EH (cell line): ENCODE measurements around the gene KRT83.
"Not testable (repeated sequence)": the region's sequence is repeated elsewhere in the genome, so short reads cannot be mapped to it uniquely, and the experiment has no call there.

Source experiments
- DNase-seq: peaks from one replicate; pipeline ENCODE4 v3.0.0-alpha.2; 2015; ENCODE audit warnings: low read depth

KRT83 gene

GRCh38 chr12:52353766-52354165 is 32.6 kb upstream of the KRT83 start:
- DNase-seq: no peak

DNA sequence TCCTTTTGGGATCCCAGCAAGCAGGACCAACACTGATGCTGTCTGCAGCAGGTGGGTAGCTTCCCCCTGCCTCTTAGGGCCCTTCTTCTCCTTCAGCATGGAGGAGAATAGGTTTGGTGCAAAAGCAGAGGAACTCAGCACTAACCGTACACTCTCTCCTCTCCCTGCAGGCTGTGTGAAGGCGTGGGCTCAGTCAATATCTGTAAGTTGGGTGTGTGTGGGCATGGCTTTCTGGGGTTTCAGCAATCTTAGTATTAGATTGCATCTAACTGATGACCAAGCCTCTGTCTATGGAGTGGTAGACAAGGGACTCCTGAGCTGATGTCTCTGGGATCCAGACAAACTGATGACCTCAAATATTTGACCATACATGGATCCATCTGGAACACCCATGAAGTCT is 31.8 kb upstream of the KRT83 start:
- DNase-seq: no peak

- DNase-seq: no peak
Observed at GRCh38 chr12:52351196-52352059, 30.2 kb upstream of the KRT83 start.

- DNase-seq: no peak
Observed at GRCh38 chr12:52350786-52351185, 29.6 kb upstream of the KRT83 start.

- DNase-seq: no peak
Observed at GRCh38 chr12:52350021-52350620, 28.9 kb upstream of the KRT83 start.

- peak; percentile 10 for DNase-seq
Observed at GRCh38 chr12:52349196-52349595, 28.0 kb upstream of the KRT83 start.

DNA sequence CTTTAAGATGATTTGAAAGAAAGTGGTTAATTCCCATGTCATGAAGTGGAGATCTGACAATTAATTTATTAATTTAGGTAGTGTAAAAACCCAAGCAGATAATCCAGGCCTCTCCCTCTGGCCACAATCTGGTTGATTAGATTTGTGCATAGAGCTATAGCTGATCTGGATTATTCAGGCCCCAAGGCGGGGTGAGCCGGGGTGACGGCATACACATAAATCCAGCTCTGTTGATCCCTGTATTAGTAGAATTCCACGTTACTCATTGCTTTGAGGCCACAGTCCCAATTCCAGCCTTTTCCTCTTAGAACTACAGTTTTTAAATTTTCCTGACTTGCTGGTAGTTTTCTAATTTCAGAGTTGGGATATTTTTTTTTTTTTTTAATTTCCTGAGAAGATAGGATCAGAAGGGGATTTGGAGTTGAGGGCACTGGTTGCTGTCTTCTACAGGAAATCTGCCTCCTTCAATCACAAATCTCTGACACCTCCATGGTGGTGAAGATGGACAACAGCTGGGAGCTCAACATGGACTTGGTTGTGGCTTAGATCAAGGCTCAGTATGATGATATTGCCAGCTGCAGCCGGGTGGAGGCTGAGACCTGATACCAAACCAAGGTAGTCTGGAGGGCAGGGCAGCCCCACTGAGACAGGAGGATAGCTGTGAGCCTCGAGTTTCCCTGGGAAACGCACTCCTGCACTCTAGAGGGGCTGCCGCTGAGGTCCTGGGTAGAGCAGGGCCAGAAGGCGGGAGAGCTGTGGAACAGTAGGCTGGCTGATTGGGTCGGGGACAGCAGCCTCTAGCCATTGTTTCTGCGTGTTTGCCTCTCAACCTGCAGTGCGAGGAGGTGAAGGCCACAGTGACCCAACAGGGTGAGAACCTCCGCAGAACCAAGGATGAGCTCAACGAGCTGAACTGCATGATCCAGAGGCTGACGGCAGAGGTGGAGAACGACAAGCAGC is 26.6 kb upstream of the KRT83 start:
- no peak for DNase-seq

DNA sequence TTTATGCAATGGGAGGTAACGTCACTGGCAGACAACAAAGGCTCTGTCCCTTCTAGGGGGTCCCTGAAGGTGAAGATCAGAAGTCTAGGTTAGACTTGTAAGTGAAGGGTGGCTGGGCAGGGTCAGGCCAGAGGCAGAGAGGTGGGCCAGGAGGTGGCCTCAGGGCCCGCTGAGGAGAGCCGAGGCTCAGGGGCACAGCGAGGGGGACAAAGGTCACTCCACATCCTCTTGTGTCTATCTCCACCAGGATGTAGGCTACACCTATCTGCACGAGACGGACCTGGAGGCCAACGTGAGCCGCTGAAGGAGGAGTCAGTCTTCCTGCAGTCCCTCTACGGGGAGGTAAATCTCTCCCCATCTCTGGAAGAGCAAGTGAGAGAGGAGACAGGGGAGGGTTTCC is 25.8 kb upstream of the KRT83 start:
- no peak for DNase-seq

- DNase-seq: no peak
Observed at GRCh38 chr12:52346593-52346992, 25.4 kb upstream of the KRT83 start.

- DNase-seq: not testable (repeated sequence)
Observed at GRCh38 chr12:52345041-52345440, 23.8 kb upstream of the KRT83 start.

- no peak for DNase-seq
Observed at GRCh38 chr12:52344111-52344510, 22.9 kb upstream of the KRT83 start.

- no peak for DNase-seq
Observed at GRCh38 chr12:52343550-52343949, 22.4 kb upstream of the KRT83 start.

DNA sequence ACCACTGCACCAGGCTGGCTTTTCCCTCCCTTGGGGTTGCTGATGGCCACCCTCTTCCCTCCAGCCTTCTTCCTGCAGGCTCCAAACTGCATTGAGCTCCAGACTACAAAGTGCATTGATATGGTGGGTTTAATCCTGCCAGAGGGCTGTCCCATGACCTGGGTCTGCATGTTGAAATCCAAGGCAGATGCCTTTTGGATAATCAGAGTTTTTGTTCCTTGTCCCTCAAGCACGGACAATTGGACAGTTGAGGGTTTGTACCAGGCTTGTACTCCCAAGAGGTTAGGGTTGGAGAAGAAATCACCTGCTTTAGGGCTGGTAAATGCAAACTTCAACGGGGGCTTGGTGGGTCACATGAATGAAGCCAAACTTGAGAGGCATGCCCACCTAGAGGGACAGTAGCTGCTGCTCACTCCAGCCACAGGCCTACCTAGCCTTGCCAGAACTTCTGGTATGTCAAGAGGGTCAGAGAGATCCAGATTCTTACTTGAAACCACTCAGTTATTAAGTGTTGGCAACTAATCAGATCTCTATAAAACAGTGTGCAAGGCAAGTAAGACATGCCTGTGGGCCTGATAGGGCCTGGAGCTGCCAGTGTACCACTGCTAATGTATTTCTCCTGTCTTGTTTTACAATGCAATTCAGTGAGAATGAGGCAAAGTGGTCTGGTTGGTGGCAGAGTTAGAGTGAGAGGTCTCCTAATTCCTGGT is 21.7 kb upstream of the KRT83 start:
- no peak for DNase-seq

DNA sequence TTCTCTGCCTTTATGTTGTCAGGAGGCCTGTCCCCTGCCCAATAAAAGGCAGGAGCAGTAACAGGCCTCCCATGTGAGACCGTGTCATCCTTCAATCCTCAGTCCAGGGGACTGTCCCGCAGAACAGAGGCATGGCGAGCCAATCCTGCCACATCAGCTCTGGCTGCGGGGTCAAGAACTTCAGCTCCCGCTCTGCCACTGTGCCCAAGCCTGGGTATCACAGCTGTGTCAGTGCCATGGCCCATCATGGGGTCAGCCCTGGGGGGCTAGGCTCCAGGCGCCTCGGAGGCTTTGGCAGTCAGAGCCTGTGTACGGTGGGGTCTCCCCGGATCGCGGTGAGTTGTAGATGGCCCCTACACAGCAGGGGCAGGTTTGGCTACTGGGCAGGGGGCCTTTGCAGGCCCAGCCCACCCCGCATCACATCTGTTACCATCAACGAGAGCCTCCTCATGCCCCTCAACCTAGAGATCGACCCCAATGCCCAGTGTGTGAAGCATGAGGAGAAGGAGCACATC is 19.9 kb upstream of the KRT83 start:
- no peak for DNase-seq

GRCh38 chr12:52338241-52338960 is 17.2 kb upstream of the KRT83 start:
- DNase-seq: no peak

GRCh38 chr12:52337054-52337453 is 15.9 kb upstream of the KRT83 start:
- peak; percentile 15 for DNase-seq

- no peak for DNase-seq
Observed at GRCh38 chr12:52336641-52337040, 15.4 kb upstream of the KRT83 start.

DNA sequence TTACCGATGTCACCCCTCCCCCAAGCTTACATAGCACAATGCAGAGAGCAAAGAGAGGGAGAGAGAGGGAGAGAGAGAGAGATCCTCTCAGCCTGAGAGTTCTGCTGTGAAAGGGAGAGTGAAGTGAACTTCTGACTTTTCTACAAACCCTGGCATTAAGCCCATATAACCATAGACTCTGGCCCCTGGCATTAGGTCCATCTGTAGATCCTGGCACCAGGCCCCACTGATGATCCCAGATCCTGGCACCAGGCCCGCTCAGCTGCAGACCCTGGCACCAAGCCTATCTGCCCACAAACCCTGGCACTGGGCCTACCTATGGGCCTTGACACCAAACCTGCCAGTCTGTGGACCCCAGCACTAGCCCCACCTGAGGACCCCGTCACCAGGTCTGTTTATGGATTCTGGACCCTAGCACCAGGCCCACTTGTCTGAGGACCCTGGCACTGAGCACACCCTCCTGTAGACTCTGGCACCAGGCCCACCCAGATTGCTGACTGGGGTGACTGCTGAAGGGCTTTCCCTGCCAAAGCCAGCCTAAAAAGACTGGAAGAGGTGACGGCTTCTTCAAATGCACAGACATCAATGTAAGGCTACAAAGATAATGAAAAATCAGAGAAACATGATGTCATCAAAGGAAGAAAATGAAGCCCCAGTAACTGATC is 14.5 kb upstream of the KRT83 start:
- DNase-seq: no peak

DNA sequence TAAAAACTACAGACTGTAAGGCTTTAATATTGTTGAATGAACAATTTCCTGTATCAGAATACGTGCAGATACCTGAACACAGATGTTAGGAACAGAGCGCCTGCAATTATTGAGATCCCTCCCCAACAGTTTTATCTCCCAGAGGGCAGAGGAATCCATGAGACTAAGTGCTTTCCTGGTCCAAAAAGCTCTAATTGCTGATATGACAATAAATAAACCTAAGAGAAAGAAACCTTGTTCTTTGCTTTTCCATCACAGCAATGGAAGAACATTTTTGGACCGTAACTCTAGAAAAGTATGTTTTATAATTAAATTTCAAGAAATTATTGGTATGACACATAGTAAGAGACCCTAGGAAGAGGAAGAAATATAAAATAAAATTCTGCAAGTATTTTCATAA is 13.0 kb upstream of the KRT83 start:
- no peak for DNase-seq

- no peak for DNase-seq
Observed at GRCh38 chr12:52333321-52333720, 12.1 kb upstream of the KRT83 start.
